Ishikawa (cell line): ENCODE data around the gene UGT8.
A peak's percentile ranks its signal among the peaks of the same experiment; 100 is the strongest.

Experiments
- CEBPB ChIP-seq: IDR thresholded peaks from 2 replicates; pipeline ENCODE4 v1.6.1; 2012
- CREB1 ChIP-seq: IDR thresholded peaks from 2 replicates; pipeline ENCODE4 v1.6.1; 2012; ENCODE audit warnings: low read depth
- EGR1 ChIP-seq: IDR thresholded peaks from 2 replicates; pipeline ENCODE4 v1.6.1; 2012
- EP300 ChIP-seq: IDR thresholded peaks from 2 replicates; pipeline ENCODE4 v1.6.1; 2012; ENCODE audit warnings: borderline replicate concordance
- FOXM1 ChIP-seq: IDR thresholded peaks from 2 replicates; pipeline ENCODE4 v1.6.1; 2012; ENCODE audit warnings: low read depth, borderline replicate concordance
- NFIC ChIP-seq: IDR thresholded peaks from 2 replicates; pipeline ENCODE4 v1.6.1; 2012
- RAD21 ChIP-seq: IDR thresholded peaks from 2 replicates; pipeline ENCODE4 v1.6.1; 2012; ENCODE audit warnings: low read depth
- REST ChIP-seq: IDR thresholded peaks from 2 replicates; pipeline ENCODE4 v1.6.1; 2012; ENCODE audit warnings: low read depth, mild to moderate bottlenecking
- TAF1 ChIP-seq: IDR thresholded peaks from 2 replicates; pipeline ENCODE4 v1.6.1; 2012; ENCODE audit warnings: low read depth, mild to moderate bottlenecking
- TCF12 ChIP-seq: IDR thresholded peaks from 2 replicates; pipeline ENCODE4 v1.6.1; 2012; ENCODE audit warnings: low read depth
- TEAD4 ChIP-seq: IDR thresholded peaks from 2 replicates; pipeline ENCODE4 v1.6.1; 2012
- USF1 ChIP-seq: IDR thresholded peaks from 2 replicates; pipeline ENCODE4 v1.6.1; 2012
- YY1 ChIP-seq: IDR thresholded peaks from 2 replicates; pipeline ENCODE4 v1.6.1; 2012; ENCODE audit warnings: low read depth
- ZBTB7A ChIP-seq: IDR thresholded peaks from 2 replicates; pipeline ENCODE4 v1.6.1; 2012; ENCODE audit warnings: low read depth
- TF ChIP-seq, protein P1 (sequence below): IDR thresholded peaks from 2 replicates; pipeline ENCODE4 v1.6.1; 2012

Gene UGT8

DNA sequence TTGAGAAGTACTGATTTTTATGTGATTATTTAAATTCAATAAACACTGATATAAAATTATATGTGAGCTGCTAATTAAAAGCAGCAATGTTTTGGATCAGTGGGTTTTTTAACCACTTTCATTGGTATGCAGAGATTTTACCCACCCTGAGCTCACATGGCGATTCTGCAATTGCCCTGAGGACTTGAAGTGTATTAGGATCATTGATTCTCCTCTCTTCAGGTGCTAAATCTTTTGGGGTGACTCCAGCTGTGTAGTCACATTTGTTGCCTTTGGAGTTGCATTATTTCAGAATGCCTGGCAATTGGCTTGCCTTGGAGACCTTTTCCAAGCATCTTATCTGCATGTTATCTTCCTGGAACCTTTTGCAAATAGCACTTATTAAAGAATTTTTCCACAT lies 51.3 kb downstream of the UGT8 start:
- TF ChIP-seq TAF1 (no peak), USF1 (no peak), FOXM1 (no peak), EGR1 (no peak), YY1 (no peak), CEBPB (no peak), ZBTB7A (no peak), NFIC (no peak), CREB1 (no peak)
- TF ChIP-seq, protein P1, sequence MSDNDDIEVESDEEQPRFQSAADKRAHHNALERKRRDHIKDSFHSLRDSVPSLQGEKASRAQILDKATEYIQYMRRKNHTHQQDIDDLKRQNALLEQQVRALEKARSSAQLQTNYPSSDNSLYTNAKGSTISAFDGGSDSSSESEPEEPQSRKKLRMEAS: no peak

- no peak for TF ChIP-seq USF1
- no peak for TF ChIP-seq CREB1
- no peak for TF ChIP-seq YY1
- TF ChIP-seq TEAD4: no peak
Observed at GRCh38 chr4:114653675-114654074, 55.1 kb downstream of the UGT8 start.

DNA sequence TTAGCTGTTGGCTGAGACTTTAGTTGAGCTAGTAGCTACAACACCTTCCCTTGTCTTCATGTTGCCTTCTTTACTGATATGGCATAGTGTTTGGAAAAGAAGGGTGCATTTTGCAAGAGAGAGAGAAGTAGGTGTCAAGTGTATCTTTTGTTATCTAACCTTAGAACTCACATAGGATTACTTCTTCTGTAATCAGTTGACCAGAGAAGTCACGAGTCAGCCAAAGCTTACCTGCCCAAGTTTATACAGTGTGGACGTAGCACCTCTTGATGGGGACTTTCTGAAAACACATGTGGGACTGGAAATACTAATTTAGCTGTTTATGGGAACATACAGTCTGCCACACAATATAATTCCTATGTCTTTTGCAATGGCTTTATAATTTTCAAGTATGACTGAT lies 56.0 kb downstream of the UGT8 start:
- TF ChIP-seq CREB1 (no peak), YY1 (no peak), TAF1 (no peak), RAD21 (peak; percentile 26)
- TF ChIP-seq, protein P1: no peak

DNA sequence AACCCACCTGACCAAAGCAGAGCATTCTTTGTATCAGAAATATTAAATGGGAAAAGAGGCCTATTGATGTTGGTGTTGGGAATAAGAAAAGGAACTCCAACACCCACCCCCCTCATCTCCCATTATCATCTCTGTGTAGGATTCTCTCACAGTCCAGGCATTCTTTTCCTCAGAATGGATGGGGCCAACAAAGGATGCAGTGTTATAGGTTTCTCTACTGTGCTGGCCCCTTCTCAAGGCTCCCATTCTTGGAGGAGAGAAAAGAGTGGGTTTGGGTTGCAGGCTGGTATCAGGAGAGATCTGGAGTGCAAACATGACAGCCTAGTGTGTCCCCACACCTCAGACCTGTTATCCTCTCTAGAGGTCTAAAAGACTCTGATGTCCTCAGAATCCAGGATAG lies 59.6 kb downstream of the UGT8 start:
- TF ChIP-seq TEAD4 (no peak), NFIC (no peak), RAD21 (no peak), TAF1 (no peak), FOXM1 (no peak), CEBPB (no peak), USF1 (no peak), EP300 (no peak)

GRCh38 chr4:114658776-114659175 lies 60.2 kb downstream of the UGT8 start:
- TF ChIP-seq USF1 (no peak), ZBTB7A (no peak), FOXM1 (no peak), NFIC (no peak), TAF1 (no peak), EP300 (no peak), RAD21 (no peak), EGR1 (no peak), TEAD4 (no peak), TCF12 (no peak), CREB1 (no peak), YY1 (no peak), REST (no peak), CEBPB (no peak)
- TF ChIP-seq, protein P1: no peak

DNA sequence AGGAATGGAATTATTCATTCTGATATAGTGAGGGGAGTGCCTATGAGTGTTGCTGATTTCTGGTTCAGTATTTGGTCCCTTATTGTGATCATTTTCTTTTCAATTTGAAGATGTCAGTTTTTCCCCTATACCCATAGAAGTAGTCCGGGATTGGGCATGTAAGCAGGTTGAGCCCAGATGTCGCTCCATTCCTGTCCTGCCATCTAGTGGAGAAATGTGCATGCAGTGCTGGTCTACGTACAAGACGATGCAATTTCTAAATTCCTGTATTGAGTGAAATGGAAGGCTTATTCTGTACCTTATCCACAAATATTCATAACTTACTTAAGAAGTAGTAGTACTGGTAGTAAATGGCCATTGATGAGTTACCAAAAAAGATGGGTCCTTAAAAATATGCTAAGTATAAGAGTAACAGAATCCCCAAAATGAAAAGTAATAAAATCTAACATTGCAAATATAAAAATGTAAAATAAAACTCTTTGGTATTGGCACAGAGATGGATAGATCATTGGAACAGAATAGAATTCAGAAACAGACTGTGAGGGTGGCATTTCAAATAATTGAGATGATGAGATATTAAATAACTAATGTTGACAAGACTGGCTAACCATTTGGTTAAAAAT lies 60.9 kb downstream of the UGT8 start:
- TF ChIP-seq TEAD4 (peak; percentile 15; the same call in 1 of the 2 replicates), RAD21 (peak; percentile 95)
- TF ChIP-seq, protein P1: no peak

DNA sequence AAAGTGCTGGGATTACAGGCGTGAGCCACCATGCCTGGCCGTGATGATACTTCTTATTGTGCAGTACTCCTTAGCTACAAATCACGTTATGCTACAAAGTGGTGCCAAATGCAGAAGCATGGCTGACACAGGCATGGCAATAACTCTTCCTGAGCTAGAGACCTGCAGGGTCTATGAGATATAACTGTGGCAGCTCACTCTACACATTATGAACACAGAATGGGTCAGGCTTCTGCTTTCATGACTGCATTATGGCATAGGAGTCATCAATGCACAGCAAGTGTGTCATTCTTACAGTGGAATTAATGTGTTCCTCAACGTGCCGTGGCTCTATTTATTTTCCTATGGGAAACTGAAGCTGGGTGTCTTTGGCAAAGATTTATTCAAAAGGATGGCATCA lies 64.5 kb downstream of the UGT8 start:
- TF ChIP-seq YY1 (no peak), CEBPB (no peak), REST (no peak), RAD21 (no peak), FOXM1 (no peak), ZBTB7A (no peak), NFIC (no peak), CREB1 (no peak), EP300 (no peak), TCF12 (no peak), TEAD4 (no peak), USF1 (no peak), EGR1 (no peak), TAF1 (no peak)
- TF ChIP-seq, protein P1: no peak
